EH (cell line): ENCODE data around the gene RCAN2.

ENCODE experiments used
- DNase-seq: peaks from one replicate; pipeline ENCODE4 v3.0.0-alpha.2; 2015; ENCODE audit warnings: low read depth

The RCAN2 gene

DNA sequence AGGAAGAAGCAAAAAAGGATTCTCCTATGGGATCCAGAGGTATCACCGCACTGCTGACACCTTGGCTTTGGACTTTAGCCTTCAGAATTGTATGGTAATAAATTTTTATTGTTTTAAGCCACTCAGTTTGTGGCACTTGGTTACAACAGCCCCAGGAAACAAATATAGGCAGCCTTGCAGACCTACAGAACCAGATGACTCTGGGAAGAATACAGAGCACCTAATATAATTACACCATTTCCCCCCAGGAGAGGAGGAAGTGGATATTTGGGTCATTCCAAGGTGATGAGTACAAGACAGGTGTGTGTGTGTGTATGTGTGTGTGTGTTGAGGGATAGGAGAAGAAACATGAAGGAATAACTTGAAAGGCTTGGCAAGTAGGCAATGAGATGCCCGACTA lies 236.3 kb downstream of the RCAN2 start:
- DNase-seq: no peak

DNA sequence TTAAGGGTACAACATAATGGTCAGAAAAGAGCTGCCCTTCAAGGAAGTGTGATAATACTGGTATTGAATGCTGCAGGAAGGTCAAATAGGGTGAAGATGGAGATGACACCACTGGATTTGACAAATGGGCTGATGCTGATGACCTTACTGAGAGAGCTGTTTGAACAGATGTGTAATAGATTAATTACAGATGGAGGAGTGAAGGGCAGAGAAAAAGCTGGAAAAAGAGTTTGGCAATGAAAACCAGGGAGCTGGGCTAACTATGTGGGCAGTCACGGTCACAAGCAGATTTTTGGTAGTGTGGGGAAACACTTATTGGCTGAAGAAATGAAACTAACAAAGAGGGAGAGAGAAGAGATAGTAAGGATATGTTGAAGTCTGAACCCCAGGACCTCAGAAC lies 236.9 kb downstream of the RCAN2 start:
- no peak for DNase-seq

DNA sequence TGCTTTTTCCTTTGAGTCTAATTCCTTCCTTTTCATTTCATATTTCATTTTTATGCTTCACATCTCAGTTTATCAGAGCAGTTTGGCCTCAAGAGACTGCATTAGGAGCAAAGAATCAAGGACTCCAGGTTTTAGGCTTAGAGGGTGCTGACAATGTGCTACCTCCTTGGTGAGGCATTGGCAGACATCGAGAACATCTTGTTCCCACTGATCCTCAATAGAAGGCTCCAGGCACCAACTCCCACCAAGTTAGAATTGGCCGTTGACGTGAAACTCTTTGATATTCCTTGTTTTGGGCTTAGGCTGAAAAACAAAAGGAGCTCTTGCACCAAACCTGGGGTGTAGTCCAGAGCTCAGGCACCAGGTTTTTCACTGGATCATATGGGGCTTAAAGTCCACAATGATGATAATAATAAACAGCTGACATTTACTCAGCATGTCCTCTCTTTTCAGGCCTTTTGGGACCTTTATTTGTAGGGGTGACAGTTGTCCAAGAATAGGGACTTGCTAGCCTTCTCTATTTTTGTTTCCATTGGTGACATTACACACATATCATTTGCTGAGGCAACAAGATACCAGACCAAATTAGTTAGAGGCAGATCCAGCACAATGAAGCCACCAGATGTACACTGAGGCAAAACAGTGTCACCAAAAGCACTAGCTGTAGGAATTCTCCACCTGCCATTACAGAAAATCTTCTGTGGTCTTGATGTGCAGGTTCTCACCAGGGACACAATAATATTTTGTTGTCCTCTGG lies 239.5 kb downstream of the RCAN2 start:
- DNase-seq: no peak

DNA sequence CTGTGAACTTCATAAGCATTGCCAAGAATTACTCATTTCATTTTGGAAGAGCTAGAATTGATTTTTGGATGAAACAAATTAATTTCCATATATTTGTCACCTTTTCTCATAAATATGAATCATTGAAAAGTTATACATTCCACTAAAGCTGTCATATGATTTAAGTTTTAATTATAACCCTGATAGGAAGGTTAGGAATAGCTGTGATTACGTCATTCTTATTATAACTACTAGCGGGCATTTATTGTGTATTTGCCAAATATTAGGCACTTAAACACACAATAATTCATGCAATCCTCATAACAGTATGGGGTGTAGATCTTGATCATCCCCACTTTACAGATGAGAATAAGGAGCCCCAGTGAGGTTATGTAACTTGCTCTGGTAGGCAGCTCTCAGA lies 243.1 kb downstream of the RCAN2 start:
- DNase-seq: no peak

DNA sequence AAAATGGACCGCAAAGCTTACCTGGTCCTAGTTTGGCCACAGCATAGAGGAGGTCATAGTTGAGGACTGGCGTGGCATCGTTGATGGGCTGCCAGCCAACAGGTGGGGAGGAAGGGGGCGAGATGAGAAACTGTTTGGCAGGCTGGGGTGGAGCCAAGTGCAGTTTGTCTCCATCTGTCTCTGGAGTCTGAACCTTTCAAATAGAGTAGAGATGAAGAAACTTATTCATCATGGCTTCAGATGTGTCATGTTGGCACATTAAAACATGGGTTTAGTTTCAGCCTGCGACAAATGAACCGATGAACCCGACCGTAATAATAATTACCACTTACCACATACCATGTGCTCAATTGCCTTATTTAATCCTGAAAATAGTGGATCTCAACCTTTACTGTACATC lies 244.5 kb downstream of the RCAN2 start:
- no peak for DNase-seq

DNA sequence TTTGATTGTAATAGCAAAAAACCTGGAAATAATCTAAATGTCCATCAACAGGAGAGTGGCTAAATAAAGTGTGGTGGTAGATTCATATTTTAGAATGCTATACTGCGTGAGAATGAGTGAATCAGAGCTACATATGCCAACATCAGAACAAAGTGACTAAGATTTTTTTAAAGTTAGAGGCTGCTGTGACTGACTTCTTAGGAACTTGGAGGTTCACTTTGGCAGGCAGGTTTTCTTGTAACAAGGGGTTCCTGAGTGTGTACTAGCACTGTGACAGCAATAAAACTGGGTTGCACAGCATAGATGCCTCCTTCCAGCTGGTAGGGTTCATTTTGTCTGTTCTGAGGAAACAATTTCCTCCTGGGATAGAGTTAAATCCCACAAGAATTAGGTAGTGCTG lies 245.2 kb downstream of the RCAN2 start:
- no peak for DNase-seq

DNA sequence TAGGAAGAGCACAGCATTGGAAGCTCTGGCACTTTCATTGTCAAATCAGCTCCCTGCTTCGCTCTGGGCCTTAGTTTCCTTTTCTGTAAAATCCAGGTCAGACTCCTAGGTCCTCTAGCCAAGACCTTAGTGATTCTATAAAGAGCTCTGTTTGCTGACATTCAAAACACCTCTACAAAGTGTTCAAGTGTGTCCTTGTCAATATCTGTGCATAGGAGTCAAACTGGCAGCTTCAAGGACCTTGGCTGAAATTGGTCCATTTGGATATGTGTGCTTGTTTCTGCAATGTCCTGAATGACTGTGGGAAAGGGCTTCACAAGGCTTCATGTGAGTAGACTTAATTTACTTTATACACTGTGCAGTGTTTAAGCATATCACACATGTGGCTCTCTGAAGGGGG lies 246.6 kb downstream of the RCAN2 start:
- no peak for DNase-seq

DNA sequence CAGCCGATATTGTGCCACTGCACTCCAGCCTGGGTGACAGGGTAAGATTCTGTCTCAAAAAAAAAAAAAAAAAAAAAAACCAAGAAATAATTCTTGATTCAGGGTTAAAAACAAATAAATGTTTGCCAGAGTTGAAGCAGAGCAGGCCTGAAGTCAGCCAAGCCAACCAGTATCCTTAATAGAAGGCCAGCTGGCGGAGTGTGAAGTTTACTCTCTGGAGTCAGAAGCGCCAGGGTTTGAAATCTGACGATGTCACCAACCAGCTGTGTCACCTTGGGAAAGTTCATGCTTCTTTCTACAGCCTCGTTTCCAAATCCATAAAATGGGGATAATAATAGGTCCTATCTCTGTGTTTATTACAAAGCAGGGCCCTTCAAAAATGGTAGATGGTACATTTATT lies 247.5 kb downstream of the RCAN2 start:
- no peak for DNase-seq

DNA sequence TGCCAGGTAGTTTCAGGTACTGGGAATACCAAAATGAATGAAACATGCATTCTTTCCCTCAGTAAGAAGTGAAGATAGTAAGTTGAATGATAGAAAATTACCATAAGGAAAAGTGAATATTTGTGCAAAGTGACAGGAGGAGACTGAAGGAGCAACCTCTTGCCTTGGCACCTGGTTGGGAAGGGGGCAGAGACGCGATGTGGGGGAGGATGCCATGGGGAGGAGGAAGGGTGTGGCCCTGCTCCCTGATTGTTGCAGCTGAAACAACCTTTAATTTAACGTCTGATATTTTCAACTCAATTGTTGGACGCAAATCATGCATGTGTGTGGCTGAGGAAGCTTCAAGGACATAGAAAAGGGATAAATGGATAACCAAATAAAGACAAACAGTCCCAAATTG lies 248.3 kb downstream of the RCAN2 start:
- no peak for DNase-seq

DNA sequence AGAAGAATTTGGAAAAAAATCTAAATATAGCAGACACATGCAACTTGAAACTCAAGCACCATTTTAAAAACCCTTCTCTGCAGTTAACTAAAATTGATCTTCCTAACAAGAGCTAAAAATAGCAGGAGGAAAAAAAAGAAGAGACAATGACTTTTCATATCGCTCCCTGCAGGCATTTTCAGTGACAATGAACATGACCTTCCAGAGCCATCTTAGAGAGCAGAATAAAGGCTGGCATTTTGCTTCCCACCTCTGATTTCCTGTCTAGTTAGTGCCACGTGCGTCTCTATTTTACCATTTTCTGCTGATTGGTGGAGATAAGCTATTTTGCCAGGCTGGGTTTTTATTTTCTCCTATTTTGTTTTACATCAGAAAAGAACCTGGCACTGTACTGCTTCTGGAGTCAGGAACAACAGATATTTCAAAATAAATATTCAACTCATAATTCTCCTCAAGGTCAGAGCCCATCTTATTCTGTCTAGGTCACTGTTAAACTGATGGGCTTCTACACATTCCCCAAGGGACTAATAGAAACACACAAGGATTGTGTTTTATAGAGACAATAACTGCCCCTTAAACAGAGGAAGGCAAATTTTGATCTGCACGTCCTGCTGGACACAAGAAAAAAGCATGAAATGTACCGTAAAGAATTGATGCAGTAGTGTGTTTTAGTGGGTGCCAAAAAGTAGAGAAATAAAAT lies 250.2 kb downstream of the RCAN2 start:
- no peak for DNase-seq

DNA sequence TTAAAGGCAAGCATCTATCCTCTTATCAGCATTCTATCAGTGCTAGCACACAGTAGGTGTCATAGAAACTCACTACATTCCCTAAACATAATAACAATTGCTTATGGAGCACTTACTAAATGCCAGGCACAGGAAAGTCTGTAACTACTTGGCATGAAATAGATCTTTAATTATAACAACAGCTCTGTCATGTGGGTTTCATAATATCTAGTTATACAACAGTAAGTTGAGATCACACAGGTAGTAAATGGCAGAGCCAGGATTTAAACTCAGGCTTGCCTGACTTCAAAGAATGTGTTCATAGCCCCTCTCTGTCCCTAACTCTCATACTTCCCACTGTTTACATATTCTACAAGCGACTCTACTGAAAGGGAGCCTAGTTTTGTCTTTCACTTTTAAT lies 254.5 kb downstream of the RCAN2 start:
- DNase-seq: no peak

DNA sequence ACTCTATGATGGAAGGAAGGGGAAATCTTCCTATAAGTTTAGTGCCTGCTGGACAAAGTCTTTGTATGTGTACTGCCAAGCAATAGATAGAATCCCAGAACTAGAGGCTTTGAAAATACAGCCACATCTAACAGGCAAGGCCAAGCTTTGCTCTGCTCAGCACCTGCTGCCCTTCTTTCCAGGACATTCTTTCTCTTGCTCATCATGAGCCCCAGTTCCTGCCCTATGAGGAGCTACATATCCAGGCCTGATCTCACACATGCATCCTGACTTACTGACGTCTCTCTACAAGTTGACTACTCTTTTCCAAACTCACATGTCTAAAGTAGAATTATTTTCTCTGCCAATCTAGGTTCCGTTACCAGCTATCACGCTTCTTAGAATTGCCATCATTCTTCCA lies 256.0 kb downstream of the RCAN2 start:
- no peak for DNase-seq

DNA sequence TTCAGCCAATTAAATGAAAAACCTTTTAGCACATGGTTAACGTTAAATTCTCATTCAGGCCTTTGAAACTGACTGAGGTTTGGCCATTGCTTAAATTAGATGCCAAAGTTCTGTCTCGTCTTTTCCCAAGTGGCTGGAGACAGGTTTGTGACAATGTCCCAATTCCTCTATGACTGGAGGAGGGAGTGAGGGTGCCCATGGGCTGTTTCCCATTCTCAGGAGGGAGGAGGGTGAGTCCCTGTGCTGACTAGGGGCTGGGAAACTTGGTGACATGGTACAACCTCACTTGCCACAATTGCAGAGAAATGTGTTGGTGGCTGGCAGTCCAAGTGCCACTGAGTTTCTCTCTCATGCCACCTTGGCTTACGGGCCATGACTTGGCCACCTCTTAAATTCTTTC lies 256.5 kb downstream of the RCAN2 start:
- no peak for DNase-seq

DNA sequence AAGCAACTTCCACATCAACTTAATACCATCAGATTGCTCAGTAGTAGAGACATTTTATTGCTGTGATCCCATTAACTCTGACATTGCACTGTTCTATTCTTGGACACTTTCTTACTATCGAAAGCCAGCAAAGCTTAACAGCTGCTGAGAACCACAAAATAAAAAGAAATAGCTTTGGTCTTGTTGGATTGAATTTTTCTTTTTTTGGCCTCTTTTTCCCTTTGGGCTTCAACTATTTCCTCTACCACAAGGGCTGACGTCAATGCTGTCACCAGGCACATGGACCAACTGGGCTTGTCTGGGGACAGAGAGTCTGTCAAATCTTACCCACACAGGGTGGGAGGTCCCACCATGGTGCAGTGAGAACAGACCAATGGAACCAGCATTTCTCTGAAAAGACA lies 257.1 kb downstream of the RCAN2 start:
- no peak for DNase-seq

DNA sequence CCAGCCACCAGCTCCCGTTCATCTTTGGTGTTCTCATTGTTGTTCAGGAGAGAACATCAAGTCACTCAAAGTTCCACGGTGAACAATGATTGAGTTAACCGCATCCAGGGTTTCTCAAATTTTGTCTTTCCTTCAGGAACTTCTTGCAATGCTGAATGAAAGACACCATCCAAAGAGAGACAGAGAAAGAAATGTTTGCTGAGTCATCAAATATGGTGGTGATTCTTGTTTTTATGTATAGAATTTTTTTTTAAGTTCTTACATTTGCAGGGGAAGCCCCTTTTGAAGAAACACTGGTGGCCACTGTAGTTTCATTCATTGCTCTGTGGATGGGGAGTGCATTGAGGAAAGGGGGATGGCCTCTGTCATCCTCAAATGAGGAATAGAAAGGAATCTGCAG lies 258.1 kb downstream of the RCAN2 start:
- DNase-seq: no peak

DNA sequence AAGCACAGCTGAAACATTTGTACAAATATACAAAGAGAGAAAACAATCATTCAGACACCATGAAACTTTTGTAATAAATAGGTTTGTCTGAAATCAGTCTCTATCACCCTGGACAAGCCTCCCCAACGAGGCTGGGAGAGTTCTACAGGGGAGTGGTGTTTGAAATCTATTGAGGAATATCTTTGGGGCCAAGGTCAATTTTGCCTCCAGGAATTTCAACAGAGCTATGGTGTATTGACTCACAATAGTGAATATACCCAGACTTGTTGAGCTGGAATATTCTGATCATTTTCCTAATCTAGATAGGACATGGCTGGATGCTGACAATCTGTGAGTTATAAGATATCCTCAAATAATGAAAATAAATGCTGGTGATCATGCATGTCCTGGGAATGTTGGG lies 269.0 kb downstream of the RCAN2 start:
- no peak for DNase-seq

DNA sequence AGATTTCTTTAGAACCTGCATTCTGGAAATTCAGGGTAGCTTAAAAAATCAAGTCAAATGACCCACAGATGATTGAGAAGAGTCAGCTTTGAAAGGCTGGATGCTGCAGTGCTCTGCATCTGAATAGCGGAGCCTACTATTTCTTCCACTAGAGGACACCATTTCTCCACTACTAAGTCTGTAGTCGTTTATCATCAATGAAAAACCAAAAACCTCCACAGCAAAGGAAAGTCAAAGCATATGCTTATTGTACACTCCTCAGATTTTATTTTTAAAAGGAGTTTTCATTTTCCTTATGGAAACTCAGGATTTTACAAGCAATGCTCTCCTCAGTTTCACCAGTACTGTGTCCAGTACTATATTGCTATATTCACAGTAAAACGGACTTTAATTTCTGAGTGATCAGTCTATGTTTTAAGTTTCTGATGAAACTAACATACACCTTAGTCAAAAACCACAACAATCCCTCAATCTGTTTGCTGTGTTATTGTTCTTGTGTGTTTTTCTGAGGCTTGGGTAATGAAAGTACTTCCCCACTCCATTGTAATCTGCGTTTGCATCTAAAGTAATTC lies 269.9 kb downstream of the RCAN2 start:
- peak; percentile 24 for DNase-seq

DNA sequence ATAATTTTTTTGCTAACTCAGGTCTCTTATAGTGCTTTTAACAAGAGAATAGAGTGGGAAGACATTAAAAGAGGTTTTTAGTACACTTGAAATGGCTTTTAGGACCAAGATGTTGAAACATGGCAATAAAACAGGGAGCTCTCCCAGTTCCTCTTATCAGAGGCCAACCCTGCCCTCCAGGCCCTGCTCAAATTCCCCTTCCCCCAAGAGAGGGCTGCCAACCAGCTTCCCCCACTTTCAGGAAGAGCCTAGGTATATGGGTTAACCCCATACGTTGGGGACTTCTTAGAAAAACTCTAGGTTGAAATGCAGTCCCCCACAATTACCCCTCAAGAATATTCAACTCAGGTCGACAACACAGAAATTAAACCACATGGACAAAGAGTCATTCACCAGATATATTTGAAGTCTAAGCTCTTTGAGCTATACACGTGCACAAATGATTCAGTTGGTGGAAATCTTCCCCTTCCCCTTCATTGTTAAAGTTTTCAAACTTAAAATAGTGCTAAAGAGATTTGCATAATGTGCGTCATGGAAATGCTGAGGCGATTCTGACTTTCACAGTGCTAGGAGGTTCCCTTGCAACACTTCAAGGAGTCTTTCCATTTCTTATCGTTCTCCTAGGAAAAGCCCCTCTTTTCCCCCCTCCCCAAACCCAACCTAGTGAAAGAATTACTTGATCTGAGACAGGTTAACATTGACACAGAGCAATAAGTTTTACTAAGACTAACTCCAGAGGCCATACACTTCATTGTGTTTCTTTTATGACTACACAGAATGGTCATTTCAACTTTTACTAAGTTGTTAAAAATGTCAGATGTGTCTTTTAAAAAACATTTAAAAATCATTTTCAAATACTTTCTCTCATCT lies 270.7 kb downstream of the RCAN2 start:
- no peak for DNase-seq

DNA sequence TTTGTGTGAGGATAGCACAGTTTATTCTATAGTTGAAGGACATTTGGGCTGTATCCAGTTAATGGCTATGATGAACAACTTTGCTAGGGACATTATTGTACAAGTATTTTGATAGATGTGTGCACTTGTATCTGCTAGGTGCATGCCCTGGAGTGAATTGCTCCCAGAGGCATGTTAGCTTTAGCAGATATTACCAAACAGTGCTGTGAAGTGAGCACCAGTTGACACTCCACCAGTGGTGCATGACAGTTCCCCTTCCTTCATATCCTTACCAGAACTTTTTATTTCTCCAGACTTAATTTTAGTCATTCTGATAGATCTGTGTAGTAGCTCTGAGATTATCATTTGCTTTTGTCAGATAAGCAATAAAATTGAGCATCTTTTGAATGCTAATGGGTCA lies 271.6 kb downstream of the RCAN2 start:
- no peak for DNase-seq

DNA sequence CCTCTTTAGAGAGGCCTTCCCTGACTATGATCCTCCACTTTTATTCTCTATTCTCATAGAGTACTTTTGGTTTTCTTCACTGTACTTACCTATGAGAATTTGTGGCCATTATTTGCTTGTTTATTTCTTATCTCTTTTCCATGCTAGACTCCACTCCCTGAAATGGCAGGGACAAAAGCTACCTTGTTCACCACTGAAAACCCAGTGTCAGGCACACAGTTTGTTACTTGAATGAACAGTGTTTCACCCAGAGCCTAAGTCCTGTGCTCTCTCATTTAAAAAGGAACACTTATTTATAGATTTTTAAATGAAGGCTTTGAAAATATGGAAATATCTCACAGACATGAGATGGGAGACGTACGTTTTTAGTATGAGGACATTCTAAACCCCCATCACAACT lies 272.8 kb downstream of the RCAN2 start:
- DNase-seq: no peak

DNA sequence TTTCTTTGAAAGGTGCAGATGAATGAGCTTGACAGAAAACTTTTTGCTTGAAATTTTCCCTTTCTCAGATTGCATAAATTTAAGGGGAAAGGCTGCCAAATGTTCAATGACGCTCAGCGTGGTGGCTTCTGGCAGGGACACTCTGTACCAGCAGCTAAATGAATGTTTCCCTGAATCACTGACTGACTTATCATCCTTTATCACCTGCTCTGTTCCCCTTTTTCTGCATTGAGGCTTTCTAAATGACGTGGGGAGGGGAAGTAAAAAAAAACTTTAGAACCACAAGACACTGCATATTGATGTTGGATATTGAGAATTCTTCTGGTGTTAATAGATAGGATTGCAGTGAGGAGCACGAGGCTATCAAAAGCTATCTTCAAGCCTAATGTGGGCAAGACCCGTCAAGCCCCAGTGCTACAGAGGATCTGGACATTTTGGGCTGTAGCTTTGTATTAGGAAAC lies 273.5 kb downstream of the RCAN2 start:
- no peak for DNase-seq

DNA sequence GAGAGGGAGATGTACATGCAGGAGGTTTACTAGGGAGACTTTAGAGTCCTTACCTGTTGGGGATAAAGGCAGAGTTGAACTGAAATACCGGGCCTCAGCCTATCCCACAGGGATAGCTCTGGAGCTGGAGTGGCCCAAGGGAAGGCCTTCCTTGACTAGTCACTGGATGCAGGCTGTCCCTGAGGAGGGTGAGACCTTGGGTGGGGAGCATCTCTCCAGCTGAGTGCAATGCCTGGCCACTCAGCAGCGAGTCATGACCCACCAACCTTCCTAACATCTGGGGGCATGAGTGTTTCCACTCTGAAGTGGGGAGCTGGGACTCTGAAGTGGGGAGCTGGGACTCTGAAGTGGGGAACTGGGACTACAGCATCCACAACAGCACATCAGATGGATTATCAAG lies 274.4 kb downstream of the RCAN2 start:
- no peak for DNase-seq

DNA sequence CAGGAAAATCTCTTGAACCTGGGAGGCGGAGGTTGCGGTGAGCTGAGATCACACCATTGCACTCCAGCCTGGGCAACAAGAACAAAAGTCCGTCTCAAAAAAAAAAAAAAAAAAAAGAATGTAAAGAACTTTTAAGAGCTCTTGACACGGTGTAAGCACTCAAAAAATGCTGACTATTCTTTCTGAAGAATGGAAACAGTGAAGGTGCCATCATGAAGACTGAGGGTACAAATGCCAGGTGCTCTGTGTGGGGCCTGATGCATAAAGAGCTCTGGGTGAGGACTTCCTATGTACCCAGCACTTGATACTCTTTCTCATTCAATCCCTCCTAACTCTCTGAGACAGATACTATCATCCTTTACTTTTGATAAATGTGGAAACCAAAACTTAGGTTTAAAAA lies 275.5 kb downstream of the RCAN2 start:
- no peak for DNase-seq
